ENCODE data around the gene LAMTOR2. TPM values are rescaled to one million over a fixed set of nuclear protein-coding genes. Genes with fewer than 3 reads are reported as not detected.
A peak's percentile ranks its signal among the peaks of the same experiment; 100 is the strongest.

LAMTOR2 gene
- total RNA-seq, 1 donor from 2014 or later, result 60.1 TPM

DNA sequence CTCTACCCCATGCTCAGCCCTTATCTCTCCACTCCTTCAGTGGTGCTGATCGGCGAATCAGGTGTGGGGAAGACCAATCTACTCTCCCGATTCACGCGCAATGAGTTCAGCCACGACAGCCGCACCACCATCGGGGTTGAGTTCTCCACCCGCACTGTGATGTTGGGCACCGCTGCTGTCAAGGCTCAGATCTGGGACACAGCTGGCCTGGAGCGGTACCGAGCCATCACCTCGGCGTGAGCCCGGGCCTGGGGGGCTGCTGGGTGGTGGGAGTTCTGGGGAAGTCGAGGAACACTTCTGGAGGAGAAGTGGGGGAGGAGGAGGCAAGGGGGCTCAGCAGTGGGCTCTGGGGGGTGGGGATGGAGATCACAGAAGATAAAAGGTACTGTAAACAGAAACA is 11.3 kb downstream of the LAMTOR2 start:
- Histone ChIP-seq H3K27me3 (ENCODE audit: insufficient read depth, low read length) (no peaks in the 10 kb centered on the region), H3K27ac (ENCODE audit: low read depth, low read length) (no peak overlapping the region), H3K4me2 (ENCODE audit: low read length) (no peak overlapping the region), H2AFZ (ENCODE audit: low read depth, low read length) (no peak overlapping the region), H3K4me3 (ENCODE audit: insufficient read depth, low read depth, low read length) (no peak overlapping the region), H3K4me1 (ENCODE audit: insufficient read depth, low read length) (peaks cover 2% of the 10 kb centered on the region), H3K36me3 (ENCODE audit: insufficient read depth, low read length) (no peaks in the 10 kb centered on the region), H3K79me2 (ENCODE audit: insufficient read depth, low read length) (no peaks in the 10 kb centered on the region), H3K9ac (ENCODE audit: low read length) (no peak overlapping the region), H4K20me1 (ENCODE audit: insufficient read depth, low read length) (peaks cover 10% of the 10 kb centered on the region), H3K9me3 (ENCODE audit: insufficient read depth, low read depth, low read length) (no peaks in the 10 kb centered on the region)
- Mint-ChIP-seq H3K4me1 (ENCODE audit: low read depth, unreplicated experiment) (peaks cover 18% of the 10 kb centered on the region), H3K36me3 (ENCODE audit: low read depth, unreplicated experiment) (no peaks in the 10 kb centered on the region), H3K27me3 (ENCODE audit: low read depth, unreplicated experiment) (peaks cover 2% of the 10 kb centered on the region), H3K4me3 (ENCODE audit: unreplicated experiment) (no peak overlapping the region), H3K27ac (ENCODE audit: unreplicated experiment) (no peak overlapping the region), H3K9me3 (ENCODE audit: unreplicated experiment) (peaks cover 2% of the 10 kb centered on the region)
- TF ChIP-seq EZH2 (IDR thresholded peaks at IDR 0.05; ENCODE audit: insufficient read depth, low read length), result no peak
- TF ChIP-seq, protein P1, sequence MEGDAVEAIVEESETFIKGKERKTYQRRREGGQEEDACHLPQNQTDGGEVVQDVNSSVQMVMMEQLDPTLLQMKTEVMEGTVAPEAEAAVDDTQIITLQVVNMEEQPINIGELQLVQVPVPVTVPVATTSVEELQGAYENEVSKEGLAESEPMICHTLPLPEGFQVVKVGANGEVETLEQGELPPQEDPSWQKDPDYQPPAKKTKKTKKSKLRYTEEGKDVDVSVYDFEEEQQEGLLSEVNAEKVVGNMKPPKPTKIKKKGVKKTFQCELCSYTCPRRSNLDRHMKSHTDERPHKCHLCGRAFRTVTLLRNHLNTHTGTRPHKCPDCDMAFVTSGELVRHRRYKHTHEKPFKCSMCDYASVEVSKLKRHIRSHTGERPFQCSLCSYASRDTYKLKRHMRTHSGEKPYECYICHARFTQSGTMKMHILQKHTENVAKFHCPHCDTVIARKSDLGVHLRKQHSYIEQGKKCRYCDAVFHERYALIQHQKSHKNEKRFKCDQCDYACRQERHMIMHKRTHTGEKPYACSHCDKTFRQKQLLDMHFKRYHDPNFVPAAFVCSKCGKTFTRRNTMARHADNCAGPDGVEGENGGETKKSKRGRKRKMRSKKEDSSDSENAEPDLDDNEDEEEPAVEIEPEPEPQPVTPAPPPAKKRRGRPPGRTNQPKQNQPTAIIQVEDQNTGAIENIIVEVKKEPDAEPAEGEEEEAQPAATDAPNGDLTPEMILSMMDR (IDR thresholded peaks at IDR 0.05; ENCODE audit: insufficient read depth, low read depth, low read length), result no peak
- DNase-seq (ENCODE audit: low read depth) (no peak), FAIRE-seq (no peak)

DNA sequence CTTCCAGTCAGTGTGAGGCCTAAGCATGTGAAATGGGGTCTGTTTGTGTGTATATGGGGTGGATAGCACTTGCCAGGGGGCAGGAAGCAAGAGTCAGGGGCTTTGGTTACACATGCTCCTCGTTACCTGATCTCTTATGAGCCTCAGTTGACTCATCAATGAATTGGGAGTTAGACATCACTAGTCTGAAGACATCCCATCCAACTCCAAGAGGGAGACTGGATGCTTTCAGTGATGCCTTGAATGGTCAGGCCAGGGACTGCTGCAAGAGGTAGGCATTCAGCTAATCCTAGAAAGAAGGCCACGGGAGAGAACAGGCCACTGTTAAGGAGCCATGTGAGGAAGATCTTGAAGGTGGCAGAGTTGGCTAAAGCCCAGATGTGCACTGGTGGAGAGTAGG is 12.7 kb downstream of the LAMTOR2 start:
- no peak overlapping the region for H3K27ac ChIP-seq (ENCODE audit: low read depth, low read length)
- no peaks in the 10 kb centered on the region for H3K79me2 ChIP-seq (ENCODE audit: insufficient read depth, low read length)
- Mint-ChIP-seq H3K27me3 (ENCODE audit: low read depth, unreplicated experiment) (no peaks in the 10 kb centered on the region), H3K36me3 (ENCODE audit: low read depth, unreplicated experiment) (peaks cover 3% of the 10 kb centered on the region), H3K4me3 (ENCODE audit: unreplicated experiment) (no peak overlapping the region), H3K4me1 (ENCODE audit: low read depth, unreplicated experiment) (peaks cover 9% of the 10 kb centered on the region), H3K27ac (ENCODE audit: unreplicated experiment) (no peak overlapping the region), H3K9me3 (ENCODE audit: unreplicated experiment) (peaks cover 2% of the 10 kb centered on the region)
- H4K20me1 ChIP-seq (ENCODE audit: insufficient read depth, low read length), result peaks cover 14% of the 10 kb centered on the region
- no peak overlapping the region for H3K4me3 ChIP-seq (ENCODE audit: insufficient read depth, low read depth, low read length)
- no peak overlapping the region for H3K4me2 ChIP-seq (ENCODE audit: low read length)
- no peak for DNase-seq (ENCODE audit: low read depth)
- TF ChIP-seq, protein P1 (IDR thresholded peaks at IDR 0.05; ENCODE audit: insufficient read depth, low read depth, low read length), result no peak
- TF ChIP-seq EZH2 (IDR thresholded peaks at IDR 0.05; ENCODE audit: insufficient read depth, low read length), result no peak
- H3K27me3 ChIP-seq (ENCODE audit: insufficient read depth, low read length), result no peaks in the 10 kb centered on the region
- FAIRE-seq, result no peak
- peaks cover 2% of the 10 kb centered on the region for H3K4me1 ChIP-seq (ENCODE audit: insufficient read depth, low read length)
- H3K36me3 ChIP-seq (ENCODE audit: insufficient read depth, low read length), result no peaks in the 10 kb centered on the region
- H3K9me3 ChIP-seq (ENCODE audit: insufficient read depth, low read depth, low read length), result no peaks in the 10 kb centered on the region
- H3K9ac ChIP-seq (ENCODE audit: low read length), result no peak overlapping the region
- H2AFZ ChIP-seq (ENCODE audit: low read depth, low read length), result no peak overlapping the region

DNA sequence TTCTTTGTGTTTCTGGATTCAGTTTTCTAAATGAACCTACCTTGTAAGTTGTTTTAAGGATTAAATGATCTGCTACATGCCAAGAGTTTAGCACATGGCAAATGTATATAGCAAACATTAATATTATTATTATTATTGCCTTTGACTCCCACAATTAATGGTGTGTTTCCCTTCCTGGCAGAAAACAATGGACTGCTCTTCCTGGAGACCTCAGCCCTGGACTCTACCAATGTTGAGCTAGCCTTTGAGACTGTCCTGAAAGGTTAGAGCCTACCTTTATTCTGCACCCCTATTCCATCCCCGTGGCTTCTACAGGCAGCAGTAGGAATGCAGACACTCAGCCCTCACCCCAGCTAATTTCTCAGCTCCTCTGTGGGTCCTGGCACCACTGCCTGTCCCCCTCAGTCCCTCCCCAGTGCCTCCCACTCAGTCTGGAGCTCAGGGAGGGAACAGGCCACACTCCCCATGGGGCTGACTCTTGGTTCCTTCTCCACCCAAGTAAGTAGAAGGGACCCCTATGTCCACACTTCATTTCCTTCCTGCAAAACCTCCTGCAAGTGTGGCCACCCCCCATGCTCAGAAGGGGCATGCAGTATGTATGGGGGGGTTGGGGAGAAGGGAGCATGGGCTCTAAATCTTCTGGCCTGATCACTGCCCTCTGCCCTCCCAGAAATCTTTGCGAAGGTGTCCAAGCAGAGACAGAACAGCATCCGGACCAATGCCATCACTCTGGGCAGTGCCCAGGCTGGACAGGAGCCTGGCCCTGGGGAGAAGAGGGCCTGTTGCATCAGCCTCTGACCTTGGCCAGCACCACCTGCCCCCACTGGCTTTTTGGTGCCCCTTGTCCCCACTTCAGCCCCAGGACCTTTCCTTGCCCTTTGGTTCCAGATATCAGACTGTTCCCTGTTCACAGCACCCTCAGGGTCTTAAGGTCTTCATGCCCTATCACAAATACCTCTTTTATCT is 15.2 kb downstream of the LAMTOR2 start:
- H3K27ac Mint-ChIP-seq (ENCODE audit: unreplicated experiment), result no peak overlapping the region
- no peaks in the 10 kb centered on the region for H3K27me3 Mint-ChIP-seq (ENCODE audit: low read depth, unreplicated experiment)
- Histone ChIP-seq H3K36me3 (ENCODE audit: insufficient read depth, low read length) (peaks cover 4% of the 10 kb centered on the region), H3K4me3 (ENCODE audit: insufficient read depth, low read depth, low read length) (no peak overlapping the region), H3K79me2 (ENCODE audit: insufficient read depth, low read length) (peaks cover 3% of the 10 kb centered on the region), H3K4me1 (ENCODE audit: insufficient read depth, low read length) (no peaks in the 10 kb centered on the region), H4K20me1 (ENCODE audit: insufficient read depth, low read length) (peaks cover 36% of the 10 kb centered on the region), H2AFZ (ENCODE audit: low read depth, low read length) (no peak overlapping the region), H3K27ac (ENCODE audit: low read depth, low read length) (no peak overlapping the region), H3K9ac (ENCODE audit: low read length) (no peak overlapping the region), H3K4me2 (ENCODE audit: low read length) (no peak overlapping the region), H3K27me3 (ENCODE audit: insufficient read depth, low read length) (no peaks in the 10 kb centered on the region), H3K9me3 (ENCODE audit: insufficient read depth, low read depth, low read length) (no peaks in the 10 kb centered on the region)
- peaks cover 6% of the 10 kb centered on the region for H3K36me3 Mint-ChIP-seq (ENCODE audit: low read depth, unreplicated experiment)
- peaks cover 20% of the 10 kb centered on the region for H3K4me1 Mint-ChIP-seq (ENCODE audit: low read depth, unreplicated experiment)
- TF ChIP-seq, protein P1 (IDR thresholded peaks at IDR 0.05; ENCODE audit: insufficient read depth, low read depth, low read length), result no peak
- no peak for TF ChIP-seq EZH2 (IDR thresholded peaks at IDR 0.05; ENCODE audit: insufficient read depth, low read length)
- FAIRE-seq, result no peak
- H3K4me3 Mint-ChIP-seq (ENCODE audit: unreplicated experiment), result peak overlapping the region; percentile 27
- H3K9me3 Mint-ChIP-seq (ENCODE audit: unreplicated experiment), result peaks cover 2% of the 10 kb centered on the region
- no peak for DNase-seq (ENCODE audit: low read depth)
